Measurements from ENCODE around the gene PPP1R37.
"Not testable (repeated sequence)": the region's sequence is repeated elsewhere in the genome, so short reads cannot be mapped to it uniquely, and the experiment has no call there.

PPP1R37 gene

DNA sequence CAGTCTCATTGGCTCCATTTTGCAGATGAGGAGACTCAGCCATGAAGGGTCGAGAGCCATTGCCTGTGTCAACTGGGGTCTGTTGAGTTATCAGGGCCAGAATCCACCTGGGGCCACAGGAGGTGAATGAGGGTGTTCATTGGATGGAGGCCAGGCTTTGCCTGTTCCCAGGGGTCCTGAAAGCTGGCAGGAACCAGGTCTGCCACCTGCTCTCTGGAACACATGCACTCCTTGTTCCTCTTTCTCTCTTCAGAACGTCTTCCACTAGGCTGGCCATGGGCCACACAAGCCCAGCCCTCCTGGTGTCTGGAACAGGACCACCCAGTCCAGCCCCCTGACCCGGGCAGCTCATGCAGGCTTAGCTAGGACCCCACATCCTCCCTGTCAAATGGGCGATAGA lies 21.1 kb downstream of the PPP1R37 start:
- DNase-seq (ENCODE audit: low read depth in 1 of 2, low spot score in 1 of 2), result no peak

DNA sequence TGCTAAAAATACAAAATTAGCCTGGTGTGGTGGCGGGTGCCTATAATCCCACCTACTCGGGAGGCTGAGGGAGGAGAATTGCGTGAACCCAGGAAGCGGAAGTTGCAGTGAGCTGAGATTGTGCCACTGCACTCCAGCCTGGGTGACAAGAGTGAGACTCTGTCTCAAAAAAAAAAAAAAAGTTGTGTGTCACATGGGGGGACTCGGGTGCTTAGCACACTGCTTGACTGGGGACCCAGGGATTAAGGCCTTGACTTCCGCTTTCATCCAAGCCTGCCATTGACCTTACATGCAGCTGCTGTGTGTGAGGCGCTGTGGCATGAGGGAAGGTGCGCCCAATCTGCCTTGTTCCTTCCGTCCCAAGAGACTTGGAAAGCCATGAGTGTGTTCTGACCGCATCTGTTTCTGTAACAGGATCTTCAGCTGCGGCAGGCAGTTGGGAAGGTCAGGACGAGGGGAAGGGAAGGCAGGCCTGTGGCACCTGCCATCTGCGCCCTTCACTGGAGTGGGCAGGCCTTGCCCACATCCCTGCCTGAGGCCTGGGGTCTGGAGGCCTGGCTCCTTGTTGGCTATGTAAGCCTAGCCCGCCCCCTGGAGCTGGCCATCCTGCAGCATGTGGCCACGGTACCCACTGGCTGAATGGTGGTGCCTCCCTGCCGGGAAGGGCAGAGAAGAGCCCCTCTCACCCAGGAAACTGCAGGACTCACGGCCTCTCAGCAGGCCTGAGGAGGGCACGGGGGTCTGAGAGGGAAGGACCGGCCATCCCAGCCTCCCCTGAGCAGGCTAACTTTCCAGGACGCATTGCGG lies 23.0 kb downstream of the PPP1R37 start:
- DNase-seq (ENCODE audit: low read depth in 1 of 2, low spot score in 1 of 2), result no peak

DNA sequence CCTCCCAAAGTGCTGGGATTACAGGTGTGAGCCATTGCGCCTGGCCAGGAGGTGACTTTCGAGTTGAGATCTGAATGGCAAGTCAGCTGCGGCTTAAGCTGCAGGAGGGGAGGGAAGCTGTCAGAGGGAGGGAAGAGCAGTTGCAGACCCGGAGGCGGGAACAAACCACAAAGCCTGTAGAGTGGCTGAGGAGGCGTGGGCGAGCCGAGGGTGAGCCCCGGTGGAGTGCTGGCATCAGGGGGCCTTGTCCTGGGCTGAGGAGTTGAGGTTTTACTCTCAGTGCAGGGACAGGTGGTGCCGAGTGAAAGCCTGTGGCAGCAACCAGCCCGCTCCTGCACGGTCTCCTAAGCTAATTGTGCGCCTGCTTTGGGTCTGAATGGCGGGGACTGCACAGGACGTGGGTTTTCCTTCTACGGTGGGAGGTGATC lies 24.2 kb downstream of the PPP1R37 start:
- DNase-seq (ENCODE audit: low read depth in 1 of 2, low spot score in 1 of 2), result peak in 1 of 2 donors; percentile 37

DNA sequence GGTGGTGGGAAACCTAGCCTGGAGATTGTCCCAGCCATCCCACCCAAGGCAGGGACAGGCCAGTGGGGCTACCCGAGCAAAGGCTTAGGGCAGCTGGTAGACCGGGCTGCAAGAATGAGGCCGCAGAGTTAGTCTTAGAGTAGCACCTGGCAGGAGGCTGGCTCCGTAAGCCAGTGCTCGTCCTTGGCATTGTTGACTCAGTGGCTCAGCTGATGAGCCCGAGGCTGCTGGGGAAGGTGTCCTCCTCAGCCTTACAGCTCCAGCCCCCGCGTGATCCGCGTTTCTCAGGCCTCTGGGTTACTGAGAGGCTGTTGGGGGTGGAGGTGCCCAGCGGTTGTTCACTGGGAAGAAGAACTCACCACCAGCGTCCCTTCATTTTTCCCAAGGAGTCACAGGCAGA lies 24.7 kb downstream of the PPP1R37 start:
- DNase-seq (ENCODE audit: low read depth in 1 of 2, low spot score in 1 of 2), result no peak

DNA sequence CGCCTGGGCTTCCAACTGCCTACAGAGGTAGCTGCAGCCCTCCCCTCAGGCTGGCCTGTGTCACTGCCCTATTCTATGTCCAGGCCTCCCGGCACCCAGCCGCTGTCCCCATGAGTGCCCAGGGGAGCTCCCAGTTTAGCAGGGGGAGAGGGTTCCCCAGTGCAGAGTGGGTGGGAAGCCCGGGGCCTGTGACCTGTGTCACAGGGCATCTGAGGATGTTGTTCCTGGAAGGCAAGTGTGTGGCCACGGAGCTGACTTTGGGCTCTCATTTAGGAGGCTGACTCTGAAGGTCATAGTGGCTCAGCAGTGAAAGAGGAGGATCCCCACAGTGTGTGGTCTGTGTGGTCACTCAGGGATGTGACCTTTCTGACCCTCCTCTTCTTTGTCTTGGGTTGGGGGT lies 25.1 kb downstream of the PPP1R37 start:
- DNase-seq (ENCODE audit: low read depth in 1 of 2, low spot score in 1 of 2), result no peak

DNA sequence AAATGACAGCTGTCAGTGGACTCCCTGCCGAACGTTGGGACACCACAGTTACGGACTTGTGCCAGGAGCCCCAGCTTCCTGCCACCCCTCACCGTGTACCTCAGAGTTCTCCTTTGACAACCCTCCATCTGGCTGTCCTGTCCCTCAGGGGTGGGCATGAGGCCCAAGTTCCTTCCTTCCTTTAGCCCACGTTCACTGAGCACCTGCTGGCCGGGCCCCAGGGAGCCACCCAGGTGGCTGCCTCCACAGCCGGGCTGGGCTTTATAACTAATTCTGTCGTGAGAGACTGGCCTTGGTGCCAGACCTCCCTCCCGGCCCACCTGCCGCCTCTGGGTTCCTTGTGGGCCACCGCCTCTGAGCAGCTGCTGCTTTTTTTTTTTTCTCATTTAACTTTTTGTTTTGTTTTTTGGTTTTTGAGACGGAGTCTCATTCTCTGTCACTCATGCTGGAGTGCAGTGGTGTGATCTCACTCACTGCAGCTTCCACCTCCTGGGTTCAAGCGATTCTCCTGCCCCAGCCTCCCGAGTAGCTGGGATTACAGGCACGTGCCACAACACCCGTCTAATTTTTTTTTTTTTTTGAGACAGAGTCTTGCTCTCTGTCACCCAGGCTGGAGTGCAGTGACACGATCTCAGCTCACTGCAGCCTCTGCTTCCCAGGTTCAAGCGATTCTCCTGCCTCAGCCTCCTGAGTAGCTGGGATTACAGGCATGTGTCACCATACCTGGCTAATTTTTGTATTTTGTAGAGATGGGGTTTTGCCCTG lies 25.8 kb downstream of the PPP1R37 start:
- DNase-seq (ENCODE audit: low read depth in 1 of 2, low spot score in 1 of 2), result not testable (repeated sequence)

DNA sequence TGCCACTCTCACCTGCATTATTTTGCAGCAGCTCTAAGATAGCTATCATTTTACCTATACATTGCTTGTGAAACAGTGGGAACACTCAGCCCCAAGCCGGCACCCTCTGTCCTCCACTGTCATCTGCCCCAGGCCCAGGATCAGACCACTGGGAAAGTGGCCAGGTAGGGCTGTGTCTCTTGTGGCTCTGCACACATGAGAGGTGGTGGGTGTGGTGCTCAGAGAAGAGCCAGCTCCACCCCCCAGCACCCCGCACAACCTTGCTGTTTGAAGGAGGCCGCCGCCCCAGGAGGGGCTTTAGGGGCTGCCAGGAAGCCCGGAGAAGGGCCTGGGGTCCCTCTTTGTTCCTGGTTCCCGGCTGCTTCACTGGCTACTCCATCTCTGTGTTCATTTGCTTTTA lies 26.6 kb downstream of the PPP1R37 start:
- no peak for DNase-seq (ENCODE audit: low read depth in 1 of 2, low spot score in 1 of 2)

DNA sequence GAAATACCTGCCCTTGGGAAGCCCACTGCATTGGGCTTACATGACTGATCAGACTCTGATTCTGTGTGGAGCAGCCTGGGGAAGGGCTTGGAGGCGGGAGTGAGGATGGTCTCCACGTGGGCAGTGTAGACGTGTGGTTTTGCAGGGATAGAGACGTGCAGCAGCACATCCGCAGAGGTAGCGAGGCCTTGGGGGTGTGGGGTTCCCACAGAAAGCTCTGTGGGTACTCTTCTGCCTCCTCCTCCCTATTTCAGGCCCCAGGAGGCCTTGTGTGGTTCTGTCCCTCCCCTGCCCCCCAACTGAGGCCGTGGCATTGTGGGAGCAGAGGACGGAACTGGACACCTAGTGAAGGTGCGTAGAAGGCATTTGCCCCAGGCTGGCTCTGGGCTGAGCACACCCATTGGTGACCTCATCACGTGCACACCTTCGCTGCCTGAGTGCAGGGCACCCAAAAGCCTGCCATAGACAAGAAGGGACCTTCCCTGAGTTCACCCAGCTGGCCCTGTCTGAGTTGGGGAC lies 28.9 kb downstream of the PPP1R37 start:
- DNase-seq (ENCODE audit: low read depth in 1 of 2, low spot score in 1 of 2), result no peak

DNA sequence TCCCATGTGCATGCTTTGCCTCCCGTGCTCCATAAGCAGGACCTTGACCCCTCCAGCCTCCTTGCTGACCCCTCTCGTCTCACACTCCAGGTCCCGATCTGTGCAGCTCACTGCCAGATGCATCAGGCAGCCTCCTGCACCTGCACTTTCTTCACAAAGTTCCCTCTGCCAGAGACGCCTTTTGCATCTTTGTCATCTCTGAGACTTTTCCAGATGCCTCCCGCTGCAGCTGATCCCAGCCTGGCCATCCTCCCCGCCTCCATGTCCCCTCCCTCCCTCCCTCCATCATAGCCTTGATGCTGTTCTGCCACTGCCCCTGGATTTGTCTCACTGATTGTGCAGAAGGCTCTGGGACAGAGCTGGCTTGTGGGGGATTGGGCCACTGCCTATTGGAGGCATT lies 29.9 kb downstream of the PPP1R37 start:
- DNase-seq (ENCODE audit: low read depth in 1 of 2, low spot score in 1 of 2), result no peak

DNA sequence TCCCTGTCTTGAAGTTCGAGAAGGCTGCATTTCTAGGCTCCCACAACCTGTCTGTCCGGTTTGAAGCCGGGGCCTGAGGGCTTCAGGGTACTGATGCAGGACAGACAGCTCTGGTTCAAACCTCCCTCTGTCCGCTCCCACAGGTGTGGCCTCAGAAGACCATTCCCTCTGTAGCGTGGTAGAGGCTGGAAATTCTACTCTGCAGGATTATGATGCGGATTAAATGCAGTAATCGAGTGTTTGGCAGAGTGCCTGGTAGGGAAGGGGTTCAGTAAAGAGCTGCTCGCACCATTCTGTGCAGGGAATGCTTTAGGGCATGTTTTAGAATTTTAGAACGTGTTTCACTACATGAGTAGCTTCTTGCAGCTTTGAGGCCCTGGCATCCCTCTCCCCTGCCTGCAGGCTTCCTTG lies 30.5 kb downstream of the PPP1R37 start:
- no peak for DNase-seq (ENCODE audit: low read depth in 1 of 2, low spot score in 1 of 2)

DNA sequence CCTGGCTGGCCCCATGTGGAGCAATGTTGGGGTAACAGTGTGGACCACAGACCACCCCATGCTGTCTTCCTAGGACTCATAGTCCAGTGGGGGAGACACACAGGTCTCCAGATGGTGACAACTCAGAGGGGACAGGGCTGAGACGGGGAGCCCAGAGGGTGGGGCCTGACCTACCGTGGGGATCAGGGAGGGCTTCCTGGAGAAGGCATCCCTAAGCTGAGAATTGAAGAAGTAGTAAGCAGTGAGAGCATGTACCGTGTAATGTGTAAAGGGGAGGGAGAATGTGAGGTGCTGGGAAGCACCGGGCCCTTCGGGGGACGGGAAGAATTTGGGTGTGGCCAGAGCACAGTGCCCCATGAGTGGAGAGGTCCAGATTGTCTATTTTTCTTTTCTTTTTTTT lies 31.0 kb downstream of the PPP1R37 start:
- no peak for DNase-seq (ENCODE audit: low read depth in 1 of 2, low spot score in 1 of 2)

DNA sequence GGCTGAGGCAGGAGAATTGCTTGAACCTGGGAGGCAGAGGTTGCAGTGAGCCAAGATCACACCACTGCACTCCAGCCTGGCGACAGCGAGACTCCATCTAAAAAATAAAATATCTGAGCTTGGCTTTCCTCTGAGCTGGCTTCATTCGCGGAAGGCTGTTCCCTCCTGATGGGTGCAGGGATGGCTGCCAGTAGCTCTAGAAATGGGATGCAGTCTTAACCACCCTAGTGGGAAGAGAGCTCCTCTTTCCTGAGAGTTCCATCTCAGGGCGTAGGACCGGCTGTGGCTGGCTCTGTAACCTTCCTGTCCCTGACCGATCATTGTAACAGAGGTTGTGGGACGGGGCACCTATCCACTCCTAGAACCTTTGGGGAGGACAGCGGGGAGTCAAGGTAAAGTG lies 32.4 kb downstream of the PPP1R37 start:
- DNase-seq (ENCODE audit: low read depth in 1 of 2, low spot score in 1 of 2), result no peak

DNA sequence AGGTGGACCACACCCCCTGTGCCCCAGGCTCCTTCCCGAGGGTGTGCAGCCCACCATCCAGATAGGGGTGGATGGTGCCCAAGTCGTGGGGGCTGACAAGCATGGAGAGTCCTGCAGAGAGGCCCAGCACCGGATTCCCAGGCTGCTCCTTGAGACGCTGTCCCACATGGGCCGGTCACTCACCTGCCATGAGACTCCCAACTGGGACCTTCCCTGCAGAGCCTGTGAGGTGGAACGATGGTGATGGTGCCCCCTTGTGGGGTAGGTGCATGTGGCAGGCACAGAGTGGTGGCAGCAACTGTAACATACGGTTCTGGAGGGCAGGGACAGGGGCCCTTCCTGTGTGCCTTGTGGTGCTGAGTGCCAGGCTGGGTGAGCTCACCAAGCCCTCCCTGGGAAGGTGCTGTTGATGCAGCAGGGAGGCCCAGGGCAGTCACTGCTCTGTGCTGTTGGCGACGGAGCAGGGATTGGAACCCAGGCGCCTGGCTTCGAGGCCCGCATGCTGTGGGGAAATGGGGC lies 33.1 kb downstream of the PPP1R37 start:
- DNase-seq (ENCODE audit: low read depth in 1 of 2, low spot score in 1 of 2), result peak; percentile 30 to 54

DNA sequence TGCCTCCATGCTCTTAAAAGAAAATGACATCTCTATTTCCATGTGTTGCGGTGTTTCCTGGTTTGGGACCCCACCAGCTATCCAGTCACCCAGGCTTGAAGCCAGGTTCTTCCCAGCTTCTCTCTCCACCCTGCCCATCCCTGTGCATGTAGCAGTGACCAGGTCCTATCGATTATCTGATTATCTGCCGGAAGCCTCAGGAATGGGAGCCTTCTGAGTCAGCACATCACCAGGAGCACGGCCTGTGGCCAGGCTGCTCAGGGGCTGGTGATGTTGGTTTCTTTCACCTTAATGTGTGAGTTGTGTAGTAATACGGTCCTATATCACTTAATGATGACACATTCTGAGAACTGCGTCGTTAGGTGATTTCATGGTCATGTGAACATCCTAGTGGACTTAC lies 33.7 kb downstream of the PPP1R37 start:
- DNase-seq (ENCODE audit: low read depth in 1 of 2, low spot score in 1 of 2), result no peak

DNA sequence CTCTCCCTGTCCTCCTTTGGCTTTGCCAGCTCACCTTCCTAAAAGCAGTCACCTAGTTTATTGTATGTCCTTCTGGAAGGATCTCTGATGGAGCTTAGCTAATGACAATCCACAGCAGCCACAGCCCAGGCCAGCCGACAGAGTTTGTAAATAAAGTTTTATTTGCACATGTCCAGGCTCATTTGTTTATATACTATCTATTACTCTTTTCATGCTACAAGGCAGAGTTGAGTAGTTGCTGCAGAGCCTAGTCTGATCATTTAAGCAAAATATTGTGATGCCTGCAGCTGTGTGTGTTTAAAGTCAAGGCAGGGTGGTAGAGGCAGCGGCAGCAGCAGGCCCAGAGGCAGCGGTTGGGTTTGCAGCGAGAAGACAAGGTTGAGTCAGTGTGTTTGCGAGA lies 35.2 kb downstream of the PPP1R37 start:
- DNase-seq (ENCODE audit: low read depth in 1 of 2, low spot score in 1 of 2), result no peak

DNA sequence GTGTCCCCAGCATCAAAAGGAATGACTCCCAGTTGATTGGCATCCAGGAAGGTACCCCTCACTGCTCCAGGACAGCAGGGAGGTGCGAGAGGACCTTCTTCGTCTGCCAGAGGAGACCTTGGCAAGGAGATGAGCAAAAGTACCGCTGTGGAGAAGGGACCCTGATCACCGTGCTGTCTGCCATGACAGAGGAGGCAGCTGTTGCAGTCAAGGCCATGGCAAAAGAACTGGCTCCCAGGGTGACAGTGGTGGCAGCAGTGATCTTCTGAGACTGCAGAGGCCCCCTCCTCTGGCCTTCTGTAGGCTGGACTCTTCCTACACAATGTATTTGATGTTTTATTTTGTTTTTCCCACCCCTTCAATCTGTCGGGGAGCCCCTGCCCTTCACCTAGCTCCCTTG lies 35.8 kb downstream of the PPP1R37 start:
- DNase-seq (ENCODE audit: low read depth in 1 of 2, low spot score in 1 of 2), result no peak

DNA sequence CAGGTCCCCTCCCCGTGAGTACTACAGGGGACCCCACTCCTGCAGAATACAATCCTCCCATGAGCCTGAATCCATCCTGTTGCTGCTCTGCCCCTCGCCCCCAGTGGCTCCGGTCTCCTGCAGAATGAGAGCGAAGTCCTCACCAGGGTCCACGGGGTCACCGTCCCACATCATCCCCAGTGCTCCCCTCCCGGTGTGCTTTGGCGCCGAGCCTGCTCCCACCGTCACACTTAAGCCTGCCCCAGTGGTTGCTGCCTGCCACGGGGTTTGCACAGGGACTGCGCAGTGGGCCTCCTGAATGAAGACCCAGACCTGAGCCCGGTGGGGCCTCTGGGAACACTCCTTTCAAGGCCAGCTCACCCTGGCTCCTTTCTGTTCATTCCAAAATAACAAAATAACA lies 37.3 kb downstream of the PPP1R37 start:
- DNase-seq (ENCODE audit: low read depth in 1 of 2, low spot score in 1 of 2), result no peak

DNA sequence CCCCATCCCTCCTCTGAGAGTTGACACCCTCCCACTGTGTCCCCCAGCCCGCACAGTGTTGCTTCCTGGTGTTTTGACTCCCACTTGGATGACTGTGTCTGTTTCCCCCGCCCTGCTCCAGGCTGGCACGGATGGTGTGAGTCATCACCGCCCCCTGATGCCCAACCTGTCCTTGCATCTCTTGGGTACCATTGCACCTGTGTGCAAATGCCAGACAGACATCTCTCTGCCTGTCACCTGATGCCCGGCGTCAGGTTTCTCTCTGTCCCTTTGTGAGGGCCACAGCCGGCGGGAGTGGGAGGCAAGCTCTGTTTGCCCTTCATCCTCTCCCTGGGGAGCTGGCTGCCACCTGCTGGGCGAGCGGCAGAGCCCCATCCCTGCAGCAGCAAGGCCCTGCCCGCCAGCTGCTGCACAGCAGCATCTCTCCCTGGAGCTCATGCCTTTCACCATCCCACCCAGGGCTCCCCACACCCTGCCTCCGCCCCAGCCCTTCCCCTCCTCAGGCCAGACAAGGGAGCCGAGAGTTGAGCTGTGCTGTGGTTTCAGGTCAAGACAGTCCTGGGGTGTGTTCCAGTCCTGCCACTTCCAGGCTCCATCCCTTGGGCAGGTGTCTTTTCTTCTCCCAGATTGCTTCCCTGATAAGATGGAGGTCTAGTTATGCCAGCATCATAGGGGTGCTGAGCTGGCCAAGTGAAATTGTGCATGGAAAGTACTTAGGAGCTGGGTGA lies 38.1 kb downstream of the PPP1R37 start:
- DNase-seq (ENCODE audit: low read depth in 1 of 2, low spot score in 1 of 2), result no peak

DNA sequence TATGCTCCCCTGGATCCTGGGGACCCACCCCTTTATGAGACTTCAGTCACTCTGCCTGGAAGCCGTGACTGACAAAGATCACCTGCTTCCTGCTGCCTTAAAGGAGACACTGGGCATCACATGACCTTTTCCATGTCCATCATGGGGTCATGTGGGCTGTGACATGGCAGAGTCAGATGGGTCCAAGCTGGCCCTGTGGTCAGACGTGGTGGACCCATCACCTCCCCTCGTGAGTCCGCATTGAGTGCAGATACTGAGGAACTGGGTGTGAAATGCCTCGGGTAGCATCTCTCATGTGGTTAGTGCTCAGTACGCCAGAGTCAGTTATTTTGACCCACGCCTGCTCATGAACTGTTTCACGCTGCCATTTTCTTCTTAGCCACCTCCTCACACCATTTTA lies 40.7 kb downstream of the PPP1R37 start:
- no peak for DNase-seq (ENCODE audit: low read depth in 1 of 2, low spot score in 1 of 2)

DNA sequence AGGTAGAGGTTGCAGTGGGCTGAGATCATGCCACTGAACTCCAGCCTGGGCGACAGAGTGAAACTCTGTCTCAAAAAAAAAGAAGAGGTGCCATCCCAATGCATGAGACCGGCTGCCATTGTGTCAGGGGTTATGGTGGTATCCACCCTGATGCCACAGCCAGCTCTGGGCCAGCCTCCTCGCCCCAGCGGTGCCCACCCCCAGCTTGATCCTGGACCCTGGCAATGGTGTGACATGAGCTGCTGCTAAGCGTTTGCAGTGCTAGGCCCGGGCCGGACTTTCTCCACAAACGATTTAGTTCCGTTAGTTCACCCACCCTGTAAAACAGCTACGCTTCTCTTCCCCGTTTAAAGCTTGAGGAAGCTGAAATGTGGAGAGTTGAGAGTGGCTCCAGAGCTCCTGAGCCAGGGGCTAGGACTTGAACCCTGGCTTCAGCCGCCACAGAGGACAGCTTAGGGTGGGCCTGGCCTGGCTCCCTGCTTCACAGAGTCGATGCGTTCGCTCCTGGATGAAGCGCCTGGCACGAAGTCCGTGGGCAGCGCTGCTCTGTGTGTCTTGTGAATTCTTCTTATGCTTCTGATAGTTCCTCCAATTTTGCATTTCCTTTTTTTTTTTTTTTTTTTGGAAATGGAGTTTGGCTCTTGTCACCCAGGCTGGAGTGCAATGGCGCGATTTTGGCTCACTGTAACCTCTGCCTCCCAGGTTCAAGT lies 42.4 kb downstream of the PPP1R37 start:
- no peak for DNase-seq (ENCODE audit: low read depth in 1 of 2, low spot score in 1 of 2)

All from stimulated activated CD4-positive, alpha-beta T cell treated with anti-CD3 and anti-CD28 coated beads, Interleukin-15, amount 100 ng/mL, for 1 hour (primary cell).